CD4-positive, alpha-beta T cell treated with Interleukin-6 for 4 hours (primary cell): ENCODE results near the gene MAPKAP1.

Experiments used
- DNase-seq: peaks from one replicate; pipeline ENCODE4 v3.0.0-alpha.2; 2020; ENCODE audit warnings: mixed read lengths

MAPKAP1 gene

DNA sequence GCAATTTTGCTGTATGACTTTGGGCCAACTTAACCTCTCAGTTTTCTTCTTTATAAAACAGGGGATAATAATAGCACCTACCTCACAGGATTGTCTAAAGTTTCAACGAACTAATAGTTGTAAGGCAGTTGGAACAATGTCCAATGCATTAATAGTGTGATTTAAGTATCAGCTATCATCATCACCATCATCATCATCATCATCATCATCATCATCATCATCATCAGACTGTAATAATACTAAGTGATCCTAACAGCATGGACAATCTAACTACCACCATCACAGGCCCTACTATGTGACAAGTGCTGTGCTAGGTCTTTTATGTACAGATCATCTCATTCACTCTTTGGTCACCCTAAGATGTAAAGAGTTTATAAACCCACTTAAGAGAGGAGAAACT lies 196.0 kb downstream of the MAPKAP1 start:
- DNase-seq = no peak

DNA sequence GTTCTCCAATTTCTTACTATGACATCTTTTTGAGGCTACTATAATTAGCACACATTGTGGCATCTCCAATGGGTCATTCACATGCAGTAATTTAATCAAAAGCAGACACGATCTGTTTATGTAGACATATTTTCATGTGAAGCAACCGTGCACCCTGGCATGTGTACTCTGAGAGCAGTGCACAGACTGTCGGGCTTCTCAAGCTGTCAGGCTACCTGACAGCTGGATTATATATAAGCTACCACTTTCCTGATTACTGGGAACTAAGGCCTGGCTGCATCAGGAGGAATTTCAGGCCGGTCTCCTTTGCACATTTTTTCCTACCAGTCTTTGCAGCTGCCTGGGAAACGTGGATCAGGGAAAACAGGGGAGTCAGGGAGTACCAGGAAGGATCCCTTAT lies 197.5 kb downstream of the MAPKAP1 start:
- no peak for DNase-seq

- DNase-seq = no peak
Observed at GRCh38 chr9:125508249-125508648, 198.8 kb downstream of the MAPKAP1 start.

- no peak for DNase-seq
Observed at GRCh38 chr9:125507226-125507625, 199.8 kb downstream of the MAPKAP1 start.

- no peak for DNase-seq
Observed at GRCh38 chr9:125505988-125506438, 201.0 kb downstream of the MAPKAP1 start.

DNA sequence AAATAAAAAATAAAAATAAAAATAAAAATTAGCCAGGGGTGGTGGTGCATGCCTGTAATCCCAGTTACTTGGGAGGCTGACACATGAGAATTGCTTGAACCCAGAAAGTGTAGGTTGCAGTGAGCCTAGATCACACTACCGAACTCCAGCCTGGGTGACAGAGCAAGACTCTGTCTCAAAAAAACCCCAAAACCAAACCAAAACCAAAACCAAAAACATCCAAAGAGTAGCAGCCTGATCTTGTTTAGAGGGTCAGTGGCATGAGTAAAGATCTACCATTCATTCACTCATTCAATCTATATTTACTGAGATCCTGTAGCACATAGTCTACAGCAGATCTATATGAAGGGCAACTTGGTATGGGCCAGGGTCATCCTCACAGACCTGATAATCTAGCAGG lies 202.4 kb downstream of the MAPKAP1 start:
- DNase-seq = no peak

DNA sequence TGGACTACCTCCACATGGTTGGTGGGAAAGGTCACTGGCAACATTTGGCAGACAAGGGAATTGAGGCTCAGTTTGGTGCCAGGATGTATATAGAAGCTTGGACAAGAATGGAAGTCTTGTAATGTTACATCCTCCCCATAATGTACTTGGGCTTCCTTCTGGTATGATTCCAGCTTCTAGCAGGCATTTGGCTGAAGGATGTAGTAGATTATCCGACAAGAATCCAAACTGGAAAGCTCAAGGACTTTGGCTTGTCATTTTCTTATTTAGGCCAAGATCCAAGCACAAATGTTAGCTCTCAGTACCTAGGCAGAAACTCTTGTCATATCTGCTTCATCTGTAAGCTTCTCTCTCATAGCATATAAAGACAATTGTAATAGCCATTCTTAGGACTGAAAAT lies 209.1 kb downstream of the MAPKAP1 start:
- DNase-seq = no peak

DNA sequence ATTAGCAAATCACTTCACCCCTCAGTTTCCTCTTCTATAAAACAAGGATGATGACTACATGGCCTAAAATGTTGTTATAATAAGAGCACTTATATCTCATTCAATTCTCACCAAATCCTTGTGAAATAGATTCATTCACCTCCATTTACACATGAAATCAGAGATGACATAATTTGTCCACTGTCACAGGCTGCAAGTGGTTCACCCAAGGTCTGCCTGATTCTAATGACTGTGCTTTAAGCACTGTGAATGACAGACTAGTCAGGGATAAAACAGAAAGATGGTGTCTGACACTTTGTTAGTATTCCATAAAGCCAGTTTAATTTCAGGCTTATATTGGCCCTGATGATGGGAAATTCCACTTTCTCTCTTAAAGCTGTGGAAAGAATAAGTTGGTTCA lies 209.5 kb downstream of the MAPKAP1 start:
- no peak for DNase-seq

DNA sequence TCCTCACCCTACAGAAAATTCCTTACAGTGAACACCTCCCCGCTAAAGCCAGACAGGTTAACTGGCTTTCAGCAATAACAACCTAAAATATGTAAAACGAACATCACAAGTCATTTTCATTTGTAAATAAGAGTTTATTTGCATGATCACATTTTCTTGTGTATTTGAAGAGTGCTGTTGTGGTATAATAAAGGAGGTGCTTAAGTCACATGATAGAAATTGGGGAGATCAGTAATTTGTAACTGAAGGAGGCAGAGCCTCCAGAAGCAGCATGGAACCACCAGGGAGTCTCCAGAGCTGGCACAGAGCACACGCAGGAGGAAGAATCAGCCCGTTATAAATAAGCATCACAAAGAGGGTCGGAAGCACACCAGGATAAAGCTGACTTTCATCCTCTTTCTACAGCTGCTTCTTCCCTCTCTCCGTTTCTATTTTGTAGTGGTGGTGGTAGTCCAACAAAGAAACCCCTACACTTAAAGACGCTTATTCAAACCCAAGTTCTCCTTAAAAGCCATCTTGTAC lies 210.6 kb downstream of the MAPKAP1 start:
- DNase-seq = no peak

- DNase-seq = no peak
Observed at GRCh38 chr9:125495172-125496119, 211.6 kb downstream of the MAPKAP1 start.

DNA sequence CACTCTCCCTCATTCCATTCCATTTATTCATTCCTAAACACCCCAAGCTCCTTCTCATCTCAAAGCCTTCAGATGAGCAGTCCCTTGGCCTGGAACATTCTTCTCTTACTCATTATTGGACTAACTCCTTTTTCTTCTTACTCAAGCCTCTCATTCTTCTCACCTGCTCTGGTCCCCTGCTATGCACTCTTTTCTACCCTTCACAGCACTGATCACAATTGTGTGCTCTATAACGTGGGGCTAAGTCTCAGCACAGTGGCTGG lies 212.4 kb downstream of the MAPKAP1 start:
- no peak for DNase-seq

DNA sequence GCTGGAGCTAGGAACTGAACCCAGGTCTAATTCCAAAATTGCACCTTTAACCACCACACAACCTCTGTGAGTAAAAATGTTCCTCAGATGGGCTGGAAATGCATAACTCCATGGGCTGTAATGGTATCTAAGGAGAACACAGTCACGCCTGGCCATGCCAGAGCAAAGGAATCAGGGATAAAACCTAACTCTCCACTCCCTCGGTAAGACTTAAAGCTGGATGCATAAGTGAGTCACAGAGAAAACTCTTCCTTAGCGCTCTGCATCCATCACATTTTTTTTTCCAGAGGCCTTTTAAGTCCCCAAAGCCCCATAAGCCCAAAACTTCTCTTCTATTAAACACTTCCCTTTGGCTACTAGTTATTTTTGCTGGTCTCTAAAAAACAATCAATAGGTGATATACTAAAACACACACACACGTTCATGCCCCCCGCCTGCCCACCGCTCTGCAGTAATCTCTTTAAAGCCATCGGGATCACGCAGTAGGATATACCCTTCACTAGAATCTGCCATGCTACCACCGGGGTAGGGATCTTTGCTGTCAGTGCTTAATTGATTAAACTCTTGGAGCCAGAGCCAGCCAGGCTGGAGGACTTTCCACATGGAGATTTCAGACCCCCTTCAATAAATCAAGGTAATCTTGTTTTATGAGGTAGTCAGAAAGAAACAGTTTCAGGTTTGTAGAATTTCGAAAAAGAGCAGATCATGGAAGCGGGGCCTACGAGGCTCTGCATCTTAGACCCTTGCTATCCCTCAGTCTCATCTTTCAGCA lies 212.9 kb downstream of the MAPKAP1 start:
- no peak for DNase-seq

DNA sequence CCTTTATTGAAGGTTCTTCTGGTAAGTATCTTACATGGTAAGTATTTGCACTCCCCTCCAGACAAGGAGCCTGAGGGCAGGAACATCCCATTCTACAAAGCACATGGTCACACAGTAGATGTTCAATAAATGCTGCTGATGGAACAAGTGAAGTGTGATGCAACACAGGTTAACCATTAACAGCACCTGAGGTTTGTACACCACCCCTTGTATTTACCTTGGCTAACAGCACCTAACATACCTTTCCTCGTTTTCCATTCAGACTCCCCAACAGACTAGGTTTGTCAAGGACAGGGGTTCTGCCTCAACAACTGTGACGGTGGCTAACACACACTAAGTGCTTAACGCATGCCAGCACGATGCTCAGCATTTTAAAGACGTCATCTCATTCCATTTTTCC lies 213.6 kb downstream of the MAPKAP1 start:
- DNase-seq = no peak

- DNase-seq = no peak
Observed at GRCh38 chr9:125492719-125493118, 214.3 kb downstream of the MAPKAP1 start.

GRCh38 chr9:125487842-125488241 lies 219.2 kb downstream of the MAPKAP1 start:
- no peak for DNase-seq

- no peak for DNase-seq
Observed at GRCh38 chr9:125486576-125486975, 220.4 kb downstream of the MAPKAP1 start.

DNA sequence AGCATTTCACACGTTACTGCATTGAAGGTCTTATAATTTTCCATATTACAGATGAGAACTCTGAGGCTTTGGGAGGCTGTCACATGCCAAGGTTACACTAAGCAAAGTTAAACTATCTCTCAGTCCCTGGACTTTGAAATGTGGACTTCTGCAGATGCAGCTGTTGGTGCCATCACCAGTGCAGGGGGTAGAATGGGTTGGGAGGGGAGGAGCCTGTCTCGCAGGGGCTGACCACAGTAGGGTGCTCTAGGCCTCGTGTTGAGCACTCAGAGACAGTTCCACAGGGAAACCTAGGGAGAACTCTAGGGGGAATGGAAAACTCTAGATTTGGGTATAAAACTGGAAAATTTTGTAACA lies 220.9 kb downstream of the MAPKAP1 start:
- DNase-seq = no peak

DNA sequence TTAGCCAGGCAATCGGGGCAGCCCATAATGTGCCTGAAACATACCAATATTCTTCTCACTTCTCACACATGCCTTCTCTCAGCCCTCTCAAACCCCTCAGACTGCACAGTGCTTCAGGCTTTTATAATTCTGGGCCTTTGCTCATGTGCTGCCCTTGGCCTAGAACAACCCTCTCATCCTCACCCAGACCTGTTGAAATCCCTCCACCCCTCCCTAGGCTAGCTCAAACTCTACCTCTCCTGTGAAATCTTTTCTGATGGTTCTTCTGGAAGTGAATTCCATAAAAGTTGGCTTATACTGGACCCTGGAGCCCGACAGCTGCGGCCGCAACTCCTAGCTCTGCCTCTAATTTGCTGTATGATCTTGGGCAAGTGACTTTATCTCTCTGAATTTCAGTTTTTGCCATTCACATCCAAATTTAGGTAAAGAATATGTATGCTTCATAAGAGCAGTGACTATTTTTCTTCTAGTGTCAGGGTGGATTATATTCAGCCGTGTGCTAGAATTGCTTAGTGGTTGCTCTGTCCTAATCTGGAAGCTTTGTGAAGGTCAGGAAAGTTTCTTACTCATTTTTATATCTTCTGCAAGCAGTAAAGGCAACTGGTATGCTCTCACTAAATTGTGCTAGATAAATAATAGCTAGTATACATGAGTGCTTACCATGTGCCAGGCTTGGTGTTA lies 221.4 kb downstream of the MAPKAP1 start:
- no peak for DNase-seq

GRCh38 chr9:125484350-125485282 lies 222.4 kb downstream of the MAPKAP1 start:
- DNase-seq = no peak

GRCh38 chr9:125483697-125484096 lies 223.3 kb downstream of the MAPKAP1 start:
- no peak for DNase-seq

DNA sequence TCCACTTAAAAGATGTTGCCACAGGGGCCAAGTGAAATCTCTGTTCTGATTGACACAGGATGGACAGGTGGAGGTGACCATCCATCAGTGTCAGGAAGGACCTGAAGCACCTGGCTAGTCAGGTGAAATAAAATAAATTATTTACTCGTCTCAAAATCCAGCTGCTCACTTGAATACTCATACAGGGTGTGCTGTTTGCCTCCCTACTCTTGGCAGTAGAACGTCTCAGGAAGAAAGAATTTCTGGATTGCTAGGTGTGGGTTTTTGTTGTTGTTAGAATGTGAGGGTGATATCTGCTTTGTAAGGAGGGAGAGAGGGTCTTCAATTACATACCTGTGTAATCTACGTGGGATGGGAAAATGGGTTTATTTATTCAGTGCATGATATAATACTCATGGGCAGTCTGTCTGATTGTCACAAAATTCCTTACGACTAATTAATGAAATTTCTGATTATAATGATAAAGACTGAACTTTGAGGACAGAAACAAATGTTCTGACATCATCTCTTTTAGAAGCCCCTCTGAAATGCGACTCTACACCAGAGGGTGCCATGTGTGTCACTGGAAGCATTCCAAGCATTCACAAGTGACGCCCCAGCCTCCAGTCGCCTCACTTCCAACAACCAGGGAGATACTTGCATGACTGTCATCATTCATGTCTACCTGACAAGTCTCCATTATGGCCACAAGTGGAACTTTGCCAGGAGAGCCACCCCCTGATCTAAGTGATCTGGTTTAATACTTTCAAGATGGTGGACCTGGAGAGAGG lies 227.0 kb downstream of the MAPKAP1 start:
- no peak for DNase-seq
